Measurements from ENCODE around the gene ELL2.

Gene ELL2

DNA sequence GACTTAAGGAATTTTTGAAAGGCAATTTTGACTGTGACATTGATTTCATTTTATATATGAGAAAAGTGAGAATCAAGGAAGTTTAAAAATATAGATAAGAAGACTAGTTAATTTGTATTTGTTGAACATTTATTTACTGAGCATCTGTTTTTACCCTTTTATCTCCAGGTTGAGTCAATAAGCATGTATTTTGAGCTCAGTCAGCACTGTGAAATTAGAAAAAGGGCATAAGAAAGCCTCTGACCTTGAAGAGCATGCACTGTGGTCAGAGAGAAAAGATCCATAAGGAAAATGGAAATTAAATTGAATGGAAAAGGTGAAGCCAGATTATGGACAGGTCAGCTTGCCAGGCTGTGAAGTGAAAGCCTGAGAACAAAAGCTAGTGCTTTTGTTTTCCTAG, 44.4 kb downstream of the ELL2 start:
- DNase-seq (ENCODE audit: low read depth), result no peak
- H3K4me3 ChIP-seq (ENCODE audit: low read length), result no peak overlapping the region
- TF ChIP-seq, protein P1, sequence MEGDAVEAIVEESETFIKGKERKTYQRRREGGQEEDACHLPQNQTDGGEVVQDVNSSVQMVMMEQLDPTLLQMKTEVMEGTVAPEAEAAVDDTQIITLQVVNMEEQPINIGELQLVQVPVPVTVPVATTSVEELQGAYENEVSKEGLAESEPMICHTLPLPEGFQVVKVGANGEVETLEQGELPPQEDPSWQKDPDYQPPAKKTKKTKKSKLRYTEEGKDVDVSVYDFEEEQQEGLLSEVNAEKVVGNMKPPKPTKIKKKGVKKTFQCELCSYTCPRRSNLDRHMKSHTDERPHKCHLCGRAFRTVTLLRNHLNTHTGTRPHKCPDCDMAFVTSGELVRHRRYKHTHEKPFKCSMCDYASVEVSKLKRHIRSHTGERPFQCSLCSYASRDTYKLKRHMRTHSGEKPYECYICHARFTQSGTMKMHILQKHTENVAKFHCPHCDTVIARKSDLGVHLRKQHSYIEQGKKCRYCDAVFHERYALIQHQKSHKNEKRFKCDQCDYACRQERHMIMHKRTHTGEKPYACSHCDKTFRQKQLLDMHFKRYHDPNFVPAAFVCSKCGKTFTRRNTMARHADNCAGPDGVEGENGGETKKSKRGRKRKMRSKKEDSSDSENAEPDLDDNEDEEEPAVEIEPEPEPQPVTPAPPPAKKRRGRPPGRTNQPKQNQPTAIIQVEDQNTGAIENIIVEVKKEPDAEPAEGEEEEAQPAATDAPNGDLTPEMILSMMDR (conservative IDR thresholded peaks at IDR 0.05; ENCODE audit: low read length), result no peak

DNA sequence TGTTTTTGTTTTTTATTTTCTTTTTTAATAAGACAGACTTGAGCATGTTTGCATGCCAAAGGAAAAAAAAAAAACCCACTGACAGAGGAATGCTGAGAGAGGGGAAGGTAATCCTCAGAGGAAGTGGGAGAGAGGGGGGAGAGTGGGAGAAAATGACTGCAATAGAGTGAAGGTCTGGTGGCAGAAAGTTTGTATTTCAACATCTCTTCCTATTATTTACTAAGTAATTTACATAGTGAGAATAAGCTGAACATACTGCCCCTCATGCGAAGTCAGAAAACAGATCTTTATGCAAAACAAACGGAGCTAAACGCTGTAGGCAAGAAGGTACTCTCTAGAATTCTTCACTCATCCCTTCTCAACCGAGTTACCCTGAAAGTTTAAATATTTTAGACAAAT, 45.0 kb downstream of the ELL2 start:
- TF ChIP-seq, protein P1 (conservative IDR thresholded peaks at IDR 0.05; ENCODE audit: low read length), result no peak
- DNase-seq (ENCODE audit: low read depth), result peak; percentile 40
- no peak overlapping the region for H3K4me3 ChIP-seq (ENCODE audit: low read length)

DNA sequence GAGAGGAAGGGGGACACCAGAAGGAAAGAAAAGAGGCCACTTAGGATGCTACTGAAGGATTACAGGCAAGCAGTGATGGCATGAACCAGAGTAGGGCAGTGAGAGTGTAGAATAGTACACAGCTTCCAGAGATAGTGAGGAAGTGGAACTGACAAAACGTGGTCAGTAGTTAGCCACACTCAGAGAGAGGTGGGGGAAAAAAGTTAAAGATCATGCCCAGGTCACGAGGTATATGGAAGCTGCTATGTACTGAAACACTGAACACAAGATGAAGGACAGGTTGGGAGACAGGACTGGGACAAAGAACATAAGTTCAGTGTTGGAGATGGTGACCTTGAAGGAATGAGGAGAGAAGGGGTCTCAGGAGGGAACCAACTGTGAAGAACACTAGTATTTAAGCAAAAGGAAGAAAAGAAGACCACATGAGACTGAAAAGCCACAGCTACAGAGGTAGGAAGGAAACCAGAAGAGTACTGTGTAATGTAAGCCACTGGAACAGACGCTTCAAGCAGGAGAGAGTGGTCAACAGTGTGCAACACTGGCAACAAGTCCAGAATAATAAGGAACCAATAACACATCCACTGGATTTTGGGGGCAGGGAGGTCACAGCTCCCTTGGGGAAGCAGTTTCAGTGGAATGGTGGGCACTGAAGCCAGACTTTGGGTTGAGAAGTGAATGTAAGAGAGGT, 45.5 kb downstream of the ELL2 start:
- DNase-seq (ENCODE audit: low read depth), result no peak
- TF ChIP-seq, protein P1 (conservative IDR thresholded peaks at IDR 0.05; ENCODE audit: low read length), result no peak
- no peak overlapping the region for H3K4me3 ChIP-seq (ENCODE audit: low read length)

DNA sequence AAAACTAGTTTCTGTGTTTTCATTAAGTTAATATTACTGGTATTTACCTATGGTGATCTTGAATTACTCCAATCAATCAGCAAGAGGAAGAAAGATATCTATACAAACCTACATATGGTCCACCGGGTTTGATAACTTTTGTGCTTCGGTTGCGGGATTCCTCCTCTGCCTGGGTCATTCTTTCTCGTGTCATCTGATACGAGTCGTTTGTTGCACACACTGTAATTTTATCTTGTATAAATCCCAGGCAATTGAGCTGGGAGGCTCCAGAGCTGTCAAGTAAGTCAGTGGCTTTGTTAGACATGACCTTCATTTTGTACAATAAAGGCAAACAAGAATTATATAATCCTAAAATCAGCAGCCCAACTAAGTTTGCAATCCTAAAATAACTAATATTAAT, 48.0 kb downstream of the ELL2 start:
- no peak for DNase-seq (ENCODE audit: low read depth)
- TF ChIP-seq, protein P1 (conservative IDR thresholded peaks at IDR 0.05; ENCODE audit: low read length), result no peak
- no peak overlapping the region for H3K4me3 ChIP-seq (ENCODE audit: low read length)

DNA sequence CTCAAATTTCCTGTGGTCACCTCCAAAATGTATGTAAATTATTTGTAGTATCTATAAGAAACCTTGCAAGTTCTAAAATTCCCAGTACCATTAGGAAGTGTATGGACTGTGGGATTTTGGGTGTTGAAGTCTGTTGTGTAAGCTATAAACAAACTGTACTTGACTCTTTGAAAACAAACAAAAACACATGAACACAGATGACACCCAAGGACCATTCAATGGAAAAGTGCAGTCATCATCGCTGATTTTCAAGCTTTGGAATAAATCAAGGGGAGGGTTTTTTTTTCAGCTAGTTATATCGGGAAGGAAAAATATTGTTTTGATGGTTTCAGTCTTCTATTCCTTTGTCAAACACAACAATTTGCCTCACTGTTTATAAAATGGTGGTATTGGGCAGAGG, 49.6 kb downstream of the ELL2 start:
- H3K4me3 ChIP-seq (ENCODE audit: low read length), result no peak overlapping the region
- DNase-seq (ENCODE audit: low read depth), result no peak
- TF ChIP-seq, protein P1 (conservative IDR thresholded peaks at IDR 0.05; ENCODE audit: low read length), result no peak

DNA sequence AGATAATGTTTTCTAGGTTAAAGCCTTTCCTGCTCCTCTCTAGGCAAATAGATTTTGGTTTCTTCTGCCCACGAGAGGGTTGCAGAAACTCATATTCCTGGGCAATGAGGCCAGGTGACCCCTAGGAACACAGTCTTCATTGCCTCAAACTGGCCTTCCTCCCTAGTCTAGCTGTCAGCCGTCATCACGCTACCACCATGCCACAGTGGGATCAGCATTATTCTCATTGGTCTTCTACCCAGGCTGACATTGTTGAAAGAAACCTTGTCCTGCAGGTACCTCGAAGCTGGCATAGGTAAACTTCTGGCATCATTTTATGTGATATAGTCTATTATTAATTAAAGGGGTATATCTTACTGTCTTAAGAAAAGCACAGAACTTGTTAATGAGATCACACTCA, 51.1 kb downstream of the ELL2 start:
- H3K4me3 ChIP-seq (ENCODE audit: low read length), result no peak overlapping the region
- no peak for DNase-seq (ENCODE audit: low read depth)
- TF ChIP-seq, protein P1 (conservative IDR thresholded peaks at IDR 0.05; ENCODE audit: low read length), result no peak

DNA sequence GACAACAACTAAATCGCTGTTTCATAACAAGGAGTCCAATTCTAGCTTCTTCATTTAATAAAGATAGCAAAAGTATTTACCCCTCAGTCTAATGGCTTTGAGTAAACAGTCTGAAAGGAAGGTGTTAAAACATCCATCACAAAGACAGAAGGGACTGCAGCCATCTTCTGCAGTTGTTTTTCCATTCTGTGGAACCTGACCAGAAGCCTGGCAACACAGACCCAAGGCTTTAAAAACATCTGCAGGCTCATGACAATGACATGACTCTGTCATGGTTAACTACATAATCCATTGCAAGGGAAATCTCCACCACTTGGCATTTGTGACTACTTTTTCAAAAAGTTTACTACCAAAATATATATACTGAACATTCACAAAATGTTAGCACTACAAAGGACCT, 51.9 kb downstream of the ELL2 start:
- no peak overlapping the region for H3K4me3 ChIP-seq (ENCODE audit: low read length)
- no peak for DNase-seq (ENCODE audit: low read depth)
- TF ChIP-seq, protein P1 (conservative IDR thresholded peaks at IDR 0.05; ENCODE audit: low read length), result no peak
